MM.1S (cell line): ENCODE results near the gene FRMD3.
"Not testable (repeated sequence)": the region's sequence is repeated elsewhere in the genome, so short reads cannot be mapped to it uniquely, and the experiment has no call there.

Source experiments
- CTCF ChIP-seq: fragments of 300-600 bp; sonication (generic); IDR thresholded peaks from 2 replicates; pipeline ENCODE4 v1.5.1; 2016; ENCODE audit warnings: antibody characterized with exemption, low read length, mixed read lengths
- EZH2 ChIP-seq: fragments of 300-600 bp; sonication (generic); optimal IDR thresholded peaks from 2 replicates; pipeline ENCODE3; 2017; ENCODE audit warnings: low read depth, mild to moderate bottlenecking, antibody characterized with exemption, low read length, mixed read lengths
- EZH2phosphoT487 ChIP-seq: fragments of 300-600 bp; sonication (generic); IDR thresholded peaks from 2 replicates; pipeline ENCODE4 v1.6.1; 2018; ENCODE audit warnings: antibody characterized with exemption, low read length

- not testable (repeated sequence) for TF ChIP-seq CTCF, EZH2phosphoT487, EZH2
Measured at GRCh38 chr9:83517980-83518379, 20.2 kb downstream of the FRMD3 start.
